ENCODE results near the gene RYK. TPM values are rescaled to one million over a fixed set of nuclear protein-coding genes. Genes with fewer than 3 reads are reported as not detected.

Gene RYK
- total RNA-seq, 1 experiment from 2014 or later, result 93.7 TPM

DNA sequence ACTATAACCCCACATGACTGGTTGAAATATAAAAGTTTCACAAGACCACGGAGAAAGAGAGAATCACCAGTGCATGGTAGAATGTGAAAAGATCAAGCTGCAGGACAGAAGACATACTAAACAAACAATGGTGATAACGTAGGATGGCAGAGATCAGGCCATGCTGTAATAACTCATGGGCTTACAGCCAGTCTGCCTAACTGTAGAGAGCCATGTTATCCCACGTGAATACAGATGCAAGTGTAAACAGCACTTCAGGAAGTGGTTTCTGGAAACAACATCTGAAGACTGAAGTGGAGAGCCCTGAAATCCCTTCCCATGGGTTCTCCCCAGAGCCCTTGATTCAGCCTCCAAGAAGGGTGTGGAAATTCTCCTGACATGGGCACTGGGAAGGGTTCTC, 117.7 kb downstream of the RYK start:
- TF ChIP-seq EZH2 (IDR thresholded peaks at IDR 0.05; ENCODE audit: low read depth), result no peak
- TF ChIP-seq, protein P1, sequence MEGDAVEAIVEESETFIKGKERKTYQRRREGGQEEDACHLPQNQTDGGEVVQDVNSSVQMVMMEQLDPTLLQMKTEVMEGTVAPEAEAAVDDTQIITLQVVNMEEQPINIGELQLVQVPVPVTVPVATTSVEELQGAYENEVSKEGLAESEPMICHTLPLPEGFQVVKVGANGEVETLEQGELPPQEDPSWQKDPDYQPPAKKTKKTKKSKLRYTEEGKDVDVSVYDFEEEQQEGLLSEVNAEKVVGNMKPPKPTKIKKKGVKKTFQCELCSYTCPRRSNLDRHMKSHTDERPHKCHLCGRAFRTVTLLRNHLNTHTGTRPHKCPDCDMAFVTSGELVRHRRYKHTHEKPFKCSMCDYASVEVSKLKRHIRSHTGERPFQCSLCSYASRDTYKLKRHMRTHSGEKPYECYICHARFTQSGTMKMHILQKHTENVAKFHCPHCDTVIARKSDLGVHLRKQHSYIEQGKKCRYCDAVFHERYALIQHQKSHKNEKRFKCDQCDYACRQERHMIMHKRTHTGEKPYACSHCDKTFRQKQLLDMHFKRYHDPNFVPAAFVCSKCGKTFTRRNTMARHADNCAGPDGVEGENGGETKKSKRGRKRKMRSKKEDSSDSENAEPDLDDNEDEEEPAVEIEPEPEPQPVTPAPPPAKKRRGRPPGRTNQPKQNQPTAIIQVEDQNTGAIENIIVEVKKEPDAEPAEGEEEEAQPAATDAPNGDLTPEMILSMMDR (conservative IDR thresholded peaks at IDR 0.05), result no peak
- H3K4me1 ChIP-seq (replicated peaks; ENCODE audit: insufficient read depth), result no peaks in the 10 kb centered on the region
- no peaks in the 10 kb centered on the region for H3K79me2 ChIP-seq (ENCODE audit: low read depth)
- H4K20me1 ChIP-seq (ENCODE audit: insufficient read depth), result no peaks in the 10 kb centered on the region
- H2AFZ ChIP-seq, result no peak overlapping the region
- H3K4me3 ChIP-seq, result no peak overlapping the region
- BruUV-seq (replicated peaks), result no TSS peak
- ChIA-PET POLR2A (ENCODE audit: unreplicated experiment) (no interaction called here), CTCF (no interaction called here)
- H3K9me2 ChIP-seq (ENCODE audit: insufficient read depth), result no peaks in the 10 kb centered on the region
- intact Hi-C loops (cut with micrococcal nuclease; ENCODE audit: unreplicated experiment), result no loop called here
- H3F3A ChIP-seq (ENCODE audit: insufficient read depth, low read depth), result no peaks in the 10 kb centered on the region
- no peak for DNase-seq
- no peaks in the 10 kb centered on the region for H3K27me3 ChIP-seq (ENCODE audit: insufficient read depth, low read depth)
- H3K36me3 ChIP-seq (ENCODE audit: low read depth), result no peaks in the 10 kb centered on the region
- H3K9me3 ChIP-seq (ENCODE audit: insufficient read depth, low read depth), result no peaks in the 10 kb centered on the region
- no peak overlapping the region for H3K27ac ChIP-seq
- no peak overlapping the region for H3K4me2 ChIP-seq

DNA sequence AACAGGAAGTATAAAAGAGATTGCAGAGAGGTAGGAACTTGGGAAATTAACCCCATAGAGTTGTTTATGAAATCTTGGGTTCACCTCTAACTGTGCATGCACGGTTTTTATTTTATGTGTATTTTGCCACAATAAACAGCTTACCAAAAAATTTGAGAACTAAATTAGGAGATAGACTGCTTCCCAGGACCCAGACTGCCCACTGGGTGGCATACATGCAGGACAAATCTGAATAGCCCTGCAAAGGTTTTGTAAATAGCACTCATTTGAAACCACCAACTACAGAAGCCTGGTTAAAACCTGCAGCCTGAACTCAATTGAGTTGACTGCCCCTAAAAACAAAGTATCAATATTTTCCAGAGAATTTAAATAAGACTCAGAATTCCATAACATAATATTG, 124.5 kb downstream of the RYK start:
- CTCF ChIA-PET, result no interaction called here
- no peak for DNase-seq

DNA sequence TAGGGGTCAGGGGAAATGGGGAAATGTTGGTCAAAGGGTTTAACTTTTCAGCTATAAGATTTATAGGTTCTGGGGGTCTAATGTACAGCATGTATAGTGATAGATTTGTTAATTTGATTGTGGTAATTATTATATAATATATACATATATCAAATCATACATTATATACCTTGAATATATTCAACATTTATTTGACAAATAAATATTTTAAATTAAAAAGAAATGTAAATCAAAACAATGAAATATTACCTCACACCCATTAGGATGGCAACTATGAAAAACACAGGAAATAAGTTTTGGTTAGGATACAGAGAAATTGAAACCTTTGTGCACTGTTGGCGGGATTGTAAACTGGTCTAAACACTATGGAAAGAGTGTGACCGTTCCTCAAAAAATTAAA, 135.9 kb downstream of the RYK start:
- Histone ChIP-seq H2AFZ (no peak overlapping the region), H3K27ac (no peak overlapping the region), H4K20me1 (ENCODE audit: insufficient read depth) (no peaks in the 10 kb centered on the region), H3K4me2 (no peak overlapping the region), H3K36me3 (ENCODE audit: low read depth) (no peaks in the 10 kb centered on the region), H3K4me1 (replicated peaks; ENCODE audit: insufficient read depth) (no peaks in the 10 kb centered on the region), H3K9me3 (ENCODE audit: insufficient read depth, low read depth) (peaks cover 12% of the 10 kb centered on the region; the same call in 1 of the 2 replicates), H3K27me3 (ENCODE audit: insufficient read depth, low read depth) (no peaks in the 10 kb centered on the region), H3K79me2 (ENCODE audit: low read depth) (no peaks in the 10 kb centered on the region), H3F3A (ENCODE audit: insufficient read depth, low read depth) (peaks cover 4% of the 10 kb centered on the region), H3K9me2 (ENCODE audit: insufficient read depth) (peaks cover 5% of the 10 kb centered on the region; the same call in 1 of the 2 replicates), H3K4me3 (no peak overlapping the region)
- TF ChIP-seq EZH2 (IDR thresholded peaks at IDR 0.05; ENCODE audit: low read depth), result no peak
- TF ChIP-seq, protein P1 (conservative IDR thresholded peaks at IDR 0.05), result no peak
- DNase-seq, result no peak
- BruUV-seq (replicated peaks), result no TSS peak
- ChIA-PET CTCF (no interaction called here), POLR2A (ENCODE audit: unreplicated experiment) (no interaction called here)
- intact Hi-C loops (cut with micrococcal nuclease; ENCODE audit: unreplicated experiment), result no loop called here

More for the DNA sequence above, 124.5 kb downstream of the RYK start:
- H3K4me3 ChIP-seq, result no peak overlapping the region
- H3K9me2 ChIP-seq (ENCODE audit: insufficient read depth), result no peaks in the 10 kb centered on the region
- intact Hi-C loops (cut with micrococcal nuclease; ENCODE audit: unreplicated experiment), result no loop called here
- no peak overlapping the region for H3K4me2 ChIP-seq
- no peaks in the 10 kb centered on the region; the same call in none of the 2 replicates for H3K36me3 ChIP-seq (ENCODE audit: low read depth)
- H4K20me1 ChIP-seq (ENCODE audit: insufficient read depth), result no peaks in the 10 kb centered on the region
- no TSS peak for BruUV-seq (replicated peaks)
- no peaks in the 10 kb centered on the region for H3F3A ChIP-seq (ENCODE audit: insufficient read depth, low read depth)
- H3K9me3 ChIP-seq (ENCODE audit: insufficient read depth, low read depth), result peaks cover 13% of the 10 kb centered on the region
- no peaks in the 10 kb centered on the region for H3K4me1 ChIP-seq (replicated peaks; ENCODE audit: insufficient read depth)
- H2AFZ ChIP-seq, result no peak overlapping the region
- no peaks in the 10 kb centered on the region for H3K27me3 ChIP-seq (ENCODE audit: insufficient read depth, low read depth)
- H3K79me2 ChIP-seq (ENCODE audit: low read depth), result no peaks in the 10 kb centered on the region
- H3K27ac ChIP-seq, result no peak overlapping the region
- TF ChIP-seq, protein P1 (conservative IDR thresholded peaks at IDR 0.05), result no peak
- no peak for TF ChIP-seq EZH2 (IDR thresholded peaks at IDR 0.05; ENCODE audit: low read depth)
- POLR2A ChIA-PET (ENCODE audit: unreplicated experiment), result no interaction called here
